H9 (cell line): ENCODE results near the gene RAB27B. TPM values are rescaled to one million over a fixed set of nuclear protein-coding genes. Genes with fewer than 3 reads are reported as not detected.

Source experiments
- DNase-seq: peaks from one replicate; pipeline ENCODE4 v3.0.0-alpha.2; 2017
- H2AFZ ChIP-seq: one replicate; pipeline ENCODE4 v1.6.1; 2013; ENCODE audit warnings: mild to moderate bottlenecking, low read length, control low read depth, moderate library complexity
- H2AK5ac ChIP-seq: 2 replicates; pipeline ENCODE4 v1.6.1; 2013; ENCODE audit warnings: low read length, control low read depth, mixed read lengths; ENCODE audit not compliant: insufficient read length
- H2BK120ac ChIP-seq: one replicate; pipeline ENCODE4 v1.6.1; 2013; ENCODE audit warnings: low read depth, mild to moderate bottlenecking, low read length, control low read depth, inconsistent platforms; ENCODE audit not compliant: poor library complexity, severe bottlenecking
- H2BK12ac ChIP-seq: 2 replicates; pipeline ENCODE4 v1.6.1; 2013; ENCODE audit warnings: low read length, control low read depth, mixed read lengths, low read depth; ENCODE audit not compliant: insufficient read length
- H2BK15ac ChIP-seq: 2 replicates; pipeline ENCODE4 v1.6.1; 2013; ENCODE audit warnings: low read depth, low read length, control low read depth
- H2BK20ac ChIP-seq: one replicate; pipeline ENCODE4 v1.6.1; 2013; ENCODE audit warnings: low read depth, mild to moderate bottlenecking, low read length, control low read depth, inconsistent platforms; ENCODE audit not compliant: poor library complexity, severe bottlenecking
- H2BK5ac ChIP-seq: 2 replicates; pipeline ENCODE4 v1.6.1; 2013; ENCODE audit warnings: low read length, control low read depth, mixed read lengths; ENCODE audit not compliant: insufficient read length
- H3K14ac ChIP-seq: 2 replicates; pipeline ENCODE4 v1.6.1; 2013; ENCODE audit warnings: low read length, control low read depth; ENCODE audit not compliant: insufficient read depth
- H3K18ac ChIP-seq: 2 replicates; pipeline ENCODE4 v1.6.1; 2013; ENCODE audit warnings: low read depth, mild to moderate bottlenecking, mixed read lengths, low read length, control low read depth; ENCODE audit not compliant: insufficient read length
- H3K23ac ChIP-seq: 2 replicates; pipeline ENCODE4 v1.6.1; 2013; ENCODE audit warnings: low read length, control low read depth, mixed read lengths, low read depth; ENCODE audit not compliant: insufficient read length
- H3K23me2 ChIP-seq: 2 replicates; pipeline ENCODE4 v1.6.1; 2013; ENCODE audit warnings: low read depth, mild to moderate bottlenecking, mixed read lengths, low read length, control low read depth; ENCODE audit not compliant: insufficient read length, poor library complexity, severe bottlenecking
- H3K27ac ChIP-seq: 2 replicates; pipeline ENCODE4 v1.5.1; 2013; ENCODE audit warnings: low read length, control low read depth, mixed read lengths, low read depth; ENCODE audit not compliant: insufficient read length
- H3K27me3 ChIP-seq: 2 replicates; pipeline ENCODE4 v1.6.1; 2013; ENCODE audit warnings: low read length, control low read depth, inconsistent platforms; ENCODE audit not compliant: insufficient read depth
- H3K4ac ChIP-seq: 2 replicates; pipeline ENCODE4 v1.6.1; 2013; ENCODE audit warnings: low read depth, mild to moderate bottlenecking, control low read depth, inconsistent platforms, low read length, moderate library complexity
- H3K4me1 ChIP-seq: 2 replicates; pipeline ENCODE4 v1.6.1; 2013; ENCODE audit warnings: low read length, control low read depth, inconsistent platforms; ENCODE audit not compliant: insufficient read depth
- H3K4me2 ChIP-seq: 2 replicates; pipeline ENCODE4 v1.6.1; 2013; ENCODE audit warnings: low read length, control low read depth, mixed read lengths; ENCODE audit not compliant: insufficient read length, insufficient read depth
- H3K56ac ChIP-seq: 2 replicates; pipeline ENCODE4 v1.6.1; 2013; ENCODE audit warnings: low read depth, mild to moderate bottlenecking, mixed read lengths, low read length, control low read depth; ENCODE audit not compliant: insufficient read length
- H3K79me1 ChIP-seq: 2 replicates; pipeline ENCODE4 v1.6.1; 2013; ENCODE audit warnings: low read depth, mild to moderate bottlenecking, moderate library complexity, low read length, control low read depth, inconsistent platforms; ENCODE audit not compliant: insufficient read depth, poor library complexity, severe bottlenecking
- H3K79me2 ChIP-seq: 2 replicates; pipeline ENCODE4 v1.6.1; 2013; ENCODE audit warnings: low read length, control low read depth, inconsistent platforms; ENCODE audit not compliant: insufficient read depth
- H3K9ac ChIP-seq: 2 replicates; pipeline ENCODE4 v1.6.1; 2013; ENCODE audit warnings: low read length, control low read depth, mixed read lengths; ENCODE audit not compliant: insufficient read length; ENCODE audit errors: extremely low read depth
- H3K9me3 ChIP-seq: one replicate; pipeline ENCODE4 v1.6.1; 2013; ENCODE audit warnings: low read depth, low read length, inconsistent platforms; ENCODE audit not compliant: control insufficient read depth
- H3T11ph ChIP-seq: one replicate; pipeline ENCODE4 v1.6.1; 2013; ENCODE audit warnings: mild to moderate bottlenecking, low read length, control low read depth, inconsistent platforms
- H4K20me1 ChIP-seq: one replicate; pipeline ENCODE4 v1.6.1; 2013; ENCODE audit not compliant: control insufficient read depth, insufficient read length, insufficient read depth
- H4K5ac ChIP-seq: 2 replicates; pipeline ENCODE4 v1.6.1; 2013; ENCODE audit warnings: low read depth, mild to moderate bottlenecking, mixed read lengths, low read length, control low read depth; ENCODE audit not compliant: insufficient read length
- H4K8ac ChIP-seq: replicated peaks from 2 replicates; pipeline ENCODE4 v1.6.1; 2013; ENCODE audit warnings: low read length, control low read depth, mixed read lengths, low read depth; ENCODE audit not compliant: insufficient read length
- H4K91ac ChIP-seq: 2 replicates; pipeline ENCODE4 v1.6.1; 2013; ENCODE audit warnings: low read depth, mild to moderate bottlenecking, moderate library complexity, mixed read lengths, low read length, control low read depth; ENCODE audit not compliant: insufficient read length
- H3K27ac Mint-ChIP-seq, 3 experiments: 2 replicates in 2 of 3; 3 replicates in 1 of 3; pipeline ENCODE4 v1.8.0; 2020 to 2021; ENCODE audit warnings: mixed read lengths in 3 of 3, mild to moderate bottlenecking in 1 of 3, moderate library complexity in 1 of 3
- H3K27me3 Mint-ChIP-seq: 2 replicates; pipeline ENCODE4 v1.8.0; 2021; ENCODE audit warnings: low read depth, mild to moderate bottlenecking, moderate library complexity, mixed read lengths
- H3K36me3 Mint-ChIP-seq, 3 experiments: 2 replicates in 2 of 3; 3 replicates in 1 of 3; pipeline ENCODE4 v1.8.0; 2020 to 2021; ENCODE audit warnings: low read depth in 3 of 3, mixed read lengths in 3 of 3; ENCODE audit not compliant: insufficient read depth in 1 of 3
- H3K4me1 Mint-ChIP-seq, 2 experiments: 2 replicates each; pipeline ENCODE4 v1.8.0; 2020; ENCODE audit warnings: mixed read lengths in 2 of 2
- H3K4me3 Mint-ChIP-seq, 2 experiments: 2 replicates in 1 of 2; 3 replicates in 1 of 2; pipeline ENCODE4 v1.8.0; 2020 to 2021; ENCODE audit warnings: mild to moderate bottlenecking in 2 of 2, mixed read lengths in 2 of 2, moderate library complexity in 1 of 2
- H3K9me3 Mint-ChIP-seq, 2 experiments: 2 replicates in 1 of 2; 3 replicates in 1 of 2; pipeline ENCODE4 v1.8.0; 2020; ENCODE audit warnings: mild to moderate bottlenecking in 2 of 2, mixed read lengths in 2 of 2, moderate library complexity in 1 of 2
- WGBS: extraction: QIAGEN DNeasy Blood & Tissue Kit; methylation state at CpG from one replicate; pipeline ENCODE4 v1.1.7; 2013; ENCODE audit warnings: missing lambda C conversion rate, low lambda C conversion rate, mixed read lengths; ENCODE audit not compliant: insufficient read length; ENCODE audit errors: extremely low coverage; 5-methylcytosine and 5-hydroxymethylcytosine counted together
- total RNA-seq: library from RNA; stranded (reverse); gene quantifications from 2 replicates; pipeline ENCODE4 v1.2.1, GENCODE V29; 2021
- TF ChIP-seq, protein P1 (sequence below): fragments of 200-600 bp; sonication (generic); conservative IDR thresholded peaks from 3 replicates; pipeline ENCODE4 v1.8.0; 2021; ENCODE audit warnings: antibody characterized with exemption, mild to moderate bottlenecking

RAB27B gene
- total RNA-seq, 1 experiment from 2014 or later, result 0.15 TPM

- Histone ChIP-seq H4K8ac (no peak overlapping the region), H3K27me3 (no peaks in the 10 kb centered on the region), H2BK15ac (no peak overlapping the region), H3K23ac (no peak overlapping the region), H2AK5ac (no peak overlapping the region), H3K4me1 (no peaks in the 10 kb centered on the region), H3K23me2 (no peaks in the 10 kb centered on the region), H3T11ph (no peak overlapping the region), H3K4ac (no peak overlapping the region), H3K79me1 (no peaks in the 10 kb centered on the region), H2BK20ac (no peak overlapping the region), H3K14ac (no peak overlapping the region), H4K5ac (no peak overlapping the region), H3K9me3 (no peaks in the 10 kb centered on the region), H4K91ac (no peak overlapping the region), H3K18ac (no peak overlapping the region), H3K27ac (no peak overlapping the region), H2BK5ac (no peak overlapping the region), H2BK12ac (no peak overlapping the region), H2AFZ (no peak overlapping the region), H4K20me1 (no peaks in the 10 kb centered on the region), H3K56ac (no peak overlapping the region), H2BK120ac (no peak overlapping the region), H3K79me2 (no peaks in the 10 kb centered on the region), H3K9ac (no peak overlapping the region), H3K4me2 (no peak overlapping the region)
- Mint-ChIP-seq H3K9me3 (no peaks in the 10 kb centered on the region), H3K4me3 (no peak overlapping the region), H3K36me3 (no peaks in the 10 kb centered on the region), H3K4me1 (no peaks in the 10 kb centered on the region), H3K27me3 (no peaks in the 10 kb centered on the region), H3K27ac (no peak overlapping the region)
- no peak for DNase-seq
- TF ChIP-seq, protein P1, sequence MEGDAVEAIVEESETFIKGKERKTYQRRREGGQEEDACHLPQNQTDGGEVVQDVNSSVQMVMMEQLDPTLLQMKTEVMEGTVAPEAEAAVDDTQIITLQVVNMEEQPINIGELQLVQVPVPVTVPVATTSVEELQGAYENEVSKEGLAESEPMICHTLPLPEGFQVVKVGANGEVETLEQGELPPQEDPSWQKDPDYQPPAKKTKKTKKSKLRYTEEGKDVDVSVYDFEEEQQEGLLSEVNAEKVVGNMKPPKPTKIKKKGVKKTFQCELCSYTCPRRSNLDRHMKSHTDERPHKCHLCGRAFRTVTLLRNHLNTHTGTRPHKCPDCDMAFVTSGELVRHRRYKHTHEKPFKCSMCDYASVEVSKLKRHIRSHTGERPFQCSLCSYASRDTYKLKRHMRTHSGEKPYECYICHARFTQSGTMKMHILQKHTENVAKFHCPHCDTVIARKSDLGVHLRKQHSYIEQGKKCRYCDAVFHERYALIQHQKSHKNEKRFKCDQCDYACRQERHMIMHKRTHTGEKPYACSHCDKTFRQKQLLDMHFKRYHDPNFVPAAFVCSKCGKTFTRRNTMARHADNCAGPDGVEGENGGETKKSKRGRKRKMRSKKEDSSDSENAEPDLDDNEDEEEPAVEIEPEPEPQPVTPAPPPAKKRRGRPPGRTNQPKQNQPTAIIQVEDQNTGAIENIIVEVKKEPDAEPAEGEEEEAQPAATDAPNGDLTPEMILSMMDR, result no peak
- WGBS, result no CpG with 5 or more reads among the region's 3 CpGs
These were observed 30.1 kb upstream of the RAB27B start for GRCh38 chr18:54798186-54798585.
